Uterus (tissue), 2 donors: ENCODE data around the gene MACROH2A2.

ENCODE experiments used
- CTCF ChIP-seq, 4 experiments: fragments of 200-600 bp in 2 of 4; fragments of 450-650 bp in 2 of 4; sonication (generic) in 2 of 4; IDR thresholded peaks; one replicate each; pipeline ENCODE4 v1.5.1; 2016 to 2019; ENCODE audit warnings: antibody characterized with exemption in 4 of 4, mild to moderate bottlenecking in 2 of 4, moderate library complexity in 1 of 4
- POLR2A ChIP-seq, 2 donors: fragments of 450-650 bp; IDR thresholded peaks; one replicate each; pipeline ENCODE4 v1.6.1; 2016; ENCODE audit warnings: antibody characterized with exemption in 2 of 2, mild to moderate bottlenecking in 1 of 2, moderate library complexity in 1 of 2

GRCh38 chr10:70074165-70074564 lies 21.5 kb downstream of the MACROH2A2 start:
- no peak for TF ChIP-seq CTCF (IDR thresholded peaks at IDR 0.05)
- no peak for TF ChIP-seq POLR2A (IDR thresholded peaks at IDR 0.05)
